Liver (tissue), 3 donors: Measurements from ENCODE around the gene RALGAPB.

Experiments used
- FOXA1 ChIP-seq: IDR thresholded peaks from 2 replicates; pipeline ENCODE4 v1.6.1; 2016; ENCODE audit warnings: antibody characterized with exemption
- GABPA ChIP-seq, 2 donors: IDR thresholded peaks in 1 of 2; conservative IDR thresholded peaks in 1 of 2; 2 replicates each; pipeline ENCODE4 v1.6.1; 2016; ENCODE audit warnings: antibody characterized with exemption in 2 of 2, mild to moderate bottlenecking in 1 of 2, moderate library complexity in 1 of 2
- TAF1 ChIP-seq: conservative IDR thresholded peaks from 2 replicates; pipeline ENCODE4 v1.6.1; 2016; ENCODE audit warnings: antibody characterized with exemption, mild to moderate bottlenecking
- YY1 ChIP-seq: IDR thresholded peaks from 2 replicates; pipeline ENCODE4 v1.6.1; 2016; ENCODE audit warnings: antibody characterized with exemption, mild to moderate bottlenecking
- TF ChIP-seq, protein P1 (sequence below): IDR thresholded peaks from 2 replicates; pipeline ENCODE4 v1.6.1; 2016; ENCODE audit warnings: antibody characterized with exemption
- TF ChIP-seq, protein P2 (sequence below): fragments of 150-350 bp; IDR thresholded peaks from 2 replicates; pipeline ENCODE4 v1.5.1; 2017; ENCODE audit warnings: improper control_type of control experiment, low read depth, low read length; ENCODE audit not compliant: missing input control
- TF ChIP-seq, protein P3 (sequence below): IDR thresholded peaks from 2 replicates; pipeline ENCODE4 v1.6.1; 2016; ENCODE audit warnings: antibody characterized with exemption, mild to moderate bottlenecking
- TF ChIP-seq, protein P4 (sequence below): IDR thresholded peaks from 2 replicates; pipeline ENCODE4 v1.6.1; 2016; ENCODE audit warnings: antibody characterized with exemption
- donor health status: healthy.
- donor health status: healthy.

DNA sequence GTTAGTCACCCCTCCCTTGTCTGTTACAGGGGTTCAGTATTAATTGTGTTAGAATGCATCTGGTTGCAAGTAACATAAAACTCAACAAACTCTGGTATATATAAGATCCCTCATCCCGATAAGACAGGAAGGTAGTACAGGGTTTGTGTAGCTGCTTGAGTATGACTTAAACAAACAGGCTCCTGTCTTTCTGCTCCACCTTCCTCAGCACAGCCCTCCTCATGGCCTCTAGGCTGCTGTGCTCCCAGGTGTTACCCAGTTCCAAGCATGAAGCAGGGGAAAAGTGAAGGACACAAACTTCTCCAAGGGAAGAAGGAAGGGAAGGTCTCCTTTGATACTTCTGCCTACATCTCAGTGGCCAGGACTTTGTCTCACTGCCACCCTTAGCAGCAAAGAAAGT, 1.4 kb upstream of the RALGAPB start:
- TF ChIP-seq YY1: no peak
- TF ChIP-seq TAF1: no peak
- no peak for TF ChIP-seq GABPA (IDR thresholded peaks at IDR 0.05 in 1 of 2, conservative IDR thresholded peaks at IDR 0.05 in 1 of 2)
- TF ChIP-seq, protein P1, sequence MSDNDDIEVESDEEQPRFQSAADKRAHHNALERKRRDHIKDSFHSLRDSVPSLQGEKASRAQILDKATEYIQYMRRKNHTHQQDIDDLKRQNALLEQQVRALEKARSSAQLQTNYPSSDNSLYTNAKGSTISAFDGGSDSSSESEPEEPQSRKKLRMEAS: no peak
- TF ChIP-seq, protein P2, sequence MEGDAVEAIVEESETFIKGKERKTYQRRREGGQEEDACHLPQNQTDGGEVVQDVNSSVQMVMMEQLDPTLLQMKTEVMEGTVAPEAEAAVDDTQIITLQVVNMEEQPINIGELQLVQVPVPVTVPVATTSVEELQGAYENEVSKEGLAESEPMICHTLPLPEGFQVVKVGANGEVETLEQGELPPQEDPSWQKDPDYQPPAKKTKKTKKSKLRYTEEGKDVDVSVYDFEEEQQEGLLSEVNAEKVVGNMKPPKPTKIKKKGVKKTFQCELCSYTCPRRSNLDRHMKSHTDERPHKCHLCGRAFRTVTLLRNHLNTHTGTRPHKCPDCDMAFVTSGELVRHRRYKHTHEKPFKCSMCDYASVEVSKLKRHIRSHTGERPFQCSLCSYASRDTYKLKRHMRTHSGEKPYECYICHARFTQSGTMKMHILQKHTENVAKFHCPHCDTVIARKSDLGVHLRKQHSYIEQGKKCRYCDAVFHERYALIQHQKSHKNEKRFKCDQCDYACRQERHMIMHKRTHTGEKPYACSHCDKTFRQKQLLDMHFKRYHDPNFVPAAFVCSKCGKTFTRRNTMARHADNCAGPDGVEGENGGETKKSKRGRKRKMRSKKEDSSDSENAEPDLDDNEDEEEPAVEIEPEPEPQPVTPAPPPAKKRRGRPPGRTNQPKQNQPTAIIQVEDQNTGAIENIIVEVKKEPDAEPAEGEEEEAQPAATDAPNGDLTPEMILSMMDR: no peak
- TF ChIP-seq FOXA1: no peak
- TF ChIP-seq, protein P3, sequence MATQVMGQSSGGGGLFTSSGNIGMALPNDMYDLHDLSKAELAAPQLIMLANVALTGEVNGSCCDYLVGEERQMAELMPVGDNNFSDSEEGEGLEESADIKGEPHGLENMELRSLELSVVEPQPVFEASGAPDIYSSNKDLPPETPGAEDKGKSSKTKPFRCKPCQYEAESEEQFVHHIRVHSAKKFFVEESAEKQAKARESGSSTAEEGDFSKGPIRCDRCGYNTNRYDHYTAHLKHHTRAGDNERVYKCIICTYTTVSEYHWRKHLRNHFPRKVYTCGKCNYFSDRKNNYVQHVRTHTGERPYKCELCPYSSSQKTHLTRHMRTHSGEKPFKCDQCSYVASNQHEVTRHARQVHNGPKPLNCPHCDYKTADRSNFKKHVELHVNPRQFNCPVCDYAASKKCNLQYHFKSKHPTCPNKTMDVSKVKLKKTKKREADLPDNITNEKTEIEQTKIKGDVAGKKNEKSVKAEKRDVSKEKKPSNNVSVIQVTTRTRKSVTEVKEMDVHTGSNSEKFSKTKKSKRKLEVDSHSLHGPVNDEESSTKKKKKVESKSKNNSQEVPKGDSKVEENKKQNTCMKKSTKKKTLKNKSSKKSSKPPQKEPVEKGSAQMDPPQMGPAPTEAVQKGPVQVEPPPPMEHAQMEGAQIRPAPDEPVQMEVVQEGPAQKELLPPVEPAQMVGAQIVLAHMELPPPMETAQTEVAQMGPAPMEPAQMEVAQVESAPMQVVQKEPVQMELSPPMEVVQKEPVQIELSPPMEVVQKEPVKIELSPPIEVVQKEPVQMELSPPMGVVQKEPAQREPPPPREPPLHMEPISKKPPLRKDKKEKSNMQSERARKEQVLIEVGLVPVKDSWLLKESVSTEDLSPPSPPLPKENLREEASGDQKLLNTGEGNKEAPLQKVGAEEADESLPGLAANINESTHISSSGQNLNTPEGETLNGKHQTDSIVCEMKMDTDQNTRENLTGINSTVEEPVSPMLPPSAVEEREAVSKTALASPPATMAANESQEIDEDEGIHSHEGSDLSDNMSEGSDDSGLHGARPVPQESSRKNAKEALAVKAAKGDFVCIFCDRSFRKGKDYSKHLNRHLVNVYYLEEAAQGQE: no peak
- TF ChIP-seq, protein P4, sequence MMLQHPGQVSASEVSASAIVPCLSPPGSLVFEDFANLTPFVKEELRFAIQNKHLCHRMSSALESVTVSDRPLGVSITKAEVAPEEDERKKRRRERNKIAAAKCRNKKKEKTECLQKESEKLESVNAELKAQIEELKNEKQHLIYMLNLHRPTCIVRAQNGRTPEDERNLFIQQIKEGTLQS: no peak
